Body of pancreas (tissue), 4 donors: ENCODE results near the gene CACNG5.

Experiments
- POLR2A ChIP-seq, 3 donors: fragments of 450-650 bp; IDR thresholded peaks; one replicate each; pipeline ENCODE4 v1.6.1; 2016; ENCODE audit warnings: antibody characterized with exemption in 3 of 3, mild to moderate bottlenecking in 2 of 3
- TF ChIP-seq, protein P1 (sequence below), 7 experiments: fragments of 450-650 bp in 4 of 7; fragments of 200-600 bp in 3 of 7; sonication (generic) in 3 of 7; IDR thresholded peaks; one replicate each; pipeline ENCODE4 v1.5.1; 2016 to 2019; ENCODE audit warnings: antibody characterized with exemption in 7 of 7

DNA sequence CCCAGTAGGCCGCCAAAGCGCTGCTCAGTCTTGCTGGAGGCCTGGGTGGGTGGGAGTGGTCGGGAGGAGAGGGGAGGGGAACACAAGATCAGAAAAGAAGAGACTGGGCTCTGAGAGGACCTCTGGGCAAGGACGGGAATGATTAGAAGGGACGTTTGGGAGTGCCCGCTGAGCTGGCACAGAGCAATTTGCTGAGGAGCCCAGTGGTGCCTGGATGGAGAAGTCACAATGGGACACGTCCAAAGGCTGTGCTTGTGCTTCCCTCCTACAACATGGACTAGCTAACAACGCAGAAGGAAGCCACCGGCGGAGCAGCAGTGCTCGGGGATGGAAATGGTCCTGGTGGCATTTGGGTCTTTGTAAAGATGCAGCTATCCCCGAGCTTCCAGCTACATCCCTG lies 84.0 kb downstream of the CACNG5 start:
- TF ChIP-seq, protein P1, sequence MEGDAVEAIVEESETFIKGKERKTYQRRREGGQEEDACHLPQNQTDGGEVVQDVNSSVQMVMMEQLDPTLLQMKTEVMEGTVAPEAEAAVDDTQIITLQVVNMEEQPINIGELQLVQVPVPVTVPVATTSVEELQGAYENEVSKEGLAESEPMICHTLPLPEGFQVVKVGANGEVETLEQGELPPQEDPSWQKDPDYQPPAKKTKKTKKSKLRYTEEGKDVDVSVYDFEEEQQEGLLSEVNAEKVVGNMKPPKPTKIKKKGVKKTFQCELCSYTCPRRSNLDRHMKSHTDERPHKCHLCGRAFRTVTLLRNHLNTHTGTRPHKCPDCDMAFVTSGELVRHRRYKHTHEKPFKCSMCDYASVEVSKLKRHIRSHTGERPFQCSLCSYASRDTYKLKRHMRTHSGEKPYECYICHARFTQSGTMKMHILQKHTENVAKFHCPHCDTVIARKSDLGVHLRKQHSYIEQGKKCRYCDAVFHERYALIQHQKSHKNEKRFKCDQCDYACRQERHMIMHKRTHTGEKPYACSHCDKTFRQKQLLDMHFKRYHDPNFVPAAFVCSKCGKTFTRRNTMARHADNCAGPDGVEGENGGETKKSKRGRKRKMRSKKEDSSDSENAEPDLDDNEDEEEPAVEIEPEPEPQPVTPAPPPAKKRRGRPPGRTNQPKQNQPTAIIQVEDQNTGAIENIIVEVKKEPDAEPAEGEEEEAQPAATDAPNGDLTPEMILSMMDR (IDR thresholded peaks at IDR 0.05): no peak
- no peak for TF ChIP-seq POLR2A (IDR thresholded peaks at IDR 0.05)
